K562 (cell line): ENCODE results near the gene JAKMIP1. TPM values are rescaled to one million over a fixed set of nuclear protein-coding genes. Genes with fewer than 3 reads are reported as not detected.

Experiments used
- CBX8 ChIP-seq: fragments of 200-600 bp; sonication (generic); IDR thresholded peaks from 2 replicates; pipeline ENCODE4 v1.6.1; 2012; ENCODE audit warnings: borderline replicate concordance, mixed run types, low read depth, mild to moderate bottlenecking, moderate library complexity, mixed read lengths, low read length, control low read depth, inconsistent platforms; ENCODE audit not compliant: poor library complexity, severe bottlenecking; ENCODE audit errors: extremely low read depth
- EP300 ChIP-seq: IDR thresholded peaks from 2 replicates; pipeline ENCODE4 v1.6.1; 2012; ENCODE audit warnings: low read length, improper control_type of control experiment
- JUND ChIP-seq, 2 experiments: IDR thresholded peaks; 2 replicates in 1 of 2; 3 replicates in 1 of 2; pipeline ENCODE4 v1.6.1; 2011; ENCODE audit warnings: borderline replicate concordance in 2 of 2, low read depth in 2 of 2, low read length in 2 of 2, improper control_type of control experiment in 1 of 2, missing biosample characterization in 1 of 2, missing genetic modification characterization in 1 of 2, missing genetic modification reagents in 1 of 2
- MEIS2 ChIP-seq: fragments of 450-650 bp; IDR thresholded peaks from 2 replicates; pipeline ENCODE4 v1.6.1; 2014; ENCODE audit warnings: mild to moderate bottlenecking; ENCODE audit not compliant: partially characterized antibody
- XRCC3 ChIP-seq: fragments of 450-650 bp; IDR thresholded peaks from 2 replicates; pipeline ENCODE4 v1.6.1; 2017; ENCODE audit warnings: mild to moderate bottlenecking, moderate library complexity
- ZBTB8A ChIP-seq: fragments of 450-650 bp; IDR thresholded peaks from 2 replicates; pipeline ENCODE4 v1.6.1; 2018; ENCODE audit warnings: mild to moderate bottlenecking, moderate library complexity; ENCODE audit not compliant: partially characterized antibody
- ZC3H4 ChIP-seq: sonication (generic); formaldehyde crosslinking; IDR thresholded peaks from 2 replicates; pipeline ENCODE4 v1.9.0; 2021; ENCODE audit warnings: missing genetic modification reagents, borderline replicate concordance
- ZNF253 ChIP-seq: fragments of 250-450 bp; sonication (Bioruptor Pico); conservative IDR thresholded peaks from 2 replicates; pipeline ENCODE4 v1.6.1; 2021; ENCODE audit warnings: mild to moderate bottlenecking
- ZNF347 ChIP-seq: fragments of 450-650 bp; formaldehyde crosslinking; IDR thresholded peaks from 2 replicates; pipeline ENCODE4 v1.4.0; 2020; ENCODE audit warnings: low read depth, mild to moderate bottlenecking, moderate library complexity
- polyA plus RNA-seq, 8 experiments: library from polyadenylated mRNA; depleted of rRNA in 4 of 8; stranded (reverse) in 5 of 8; unstranded in 3 of 8; fragments of >200 nt; fragmentation: Nextera tagmentation in 2 of 8; fragmentation: Illumina TruSeq in 1 of 8; extraction: Ambion mirVana in 2 of 8; extraction: Trizol in 1 of 8; gene quantifications; 2 replicates each; pipeline versions ENCODE4 v1.2.1 to v1.2.3, GENCODE V29; 2011 to 2014; ENCODE audit warnings: inconsistent platforms in 1 of 8, missing spikeins in 1 of 8
- total RNA-seq, 7 experiments: library from RNA; depleted of rRNA in 6 of 7; stranded (reverse); fragments of >200 nt in 6 of 7; fragmentation: Illumina TruSeq in 2 of 7; extraction: Trizol in 2 of 7; gene quantifications; 2 replicates each; pipeline versions ENCODE4 v1.2.1 to v1.2.3, GENCODE V29; 2011 to 2021; ENCODE audit warnings: low replicate concordance in 1 of 7
- TF ChIP-seq, protein P1 (sequence below): fragments of 450-650 bp; IDR thresholded peaks from 2 replicates; pipeline ENCODE4 v1.6.1; 2018; ENCODE audit warnings: mild to moderate bottlenecking, low read depth; ENCODE audit not compliant: partially characterized antibody
- TF ChIP-seq, protein P2 (sequence below): fragments of 450-650 bp; conservative IDR thresholded peaks from 2 replicates; pipeline ENCODE4 v1.6.1; 2016; ENCODE audit warnings: missing genetic modification characterization, low read depth, mild to moderate bottlenecking, missing compliant biosample characterization, moderate library complexity

JAKMIP1 gene
- total and polyA plus RNA-seq, 9 of the 15 experiments (the other 6 are each of a cell fraction or from before 2014, with no cell fraction given) = not detected

DNA sequence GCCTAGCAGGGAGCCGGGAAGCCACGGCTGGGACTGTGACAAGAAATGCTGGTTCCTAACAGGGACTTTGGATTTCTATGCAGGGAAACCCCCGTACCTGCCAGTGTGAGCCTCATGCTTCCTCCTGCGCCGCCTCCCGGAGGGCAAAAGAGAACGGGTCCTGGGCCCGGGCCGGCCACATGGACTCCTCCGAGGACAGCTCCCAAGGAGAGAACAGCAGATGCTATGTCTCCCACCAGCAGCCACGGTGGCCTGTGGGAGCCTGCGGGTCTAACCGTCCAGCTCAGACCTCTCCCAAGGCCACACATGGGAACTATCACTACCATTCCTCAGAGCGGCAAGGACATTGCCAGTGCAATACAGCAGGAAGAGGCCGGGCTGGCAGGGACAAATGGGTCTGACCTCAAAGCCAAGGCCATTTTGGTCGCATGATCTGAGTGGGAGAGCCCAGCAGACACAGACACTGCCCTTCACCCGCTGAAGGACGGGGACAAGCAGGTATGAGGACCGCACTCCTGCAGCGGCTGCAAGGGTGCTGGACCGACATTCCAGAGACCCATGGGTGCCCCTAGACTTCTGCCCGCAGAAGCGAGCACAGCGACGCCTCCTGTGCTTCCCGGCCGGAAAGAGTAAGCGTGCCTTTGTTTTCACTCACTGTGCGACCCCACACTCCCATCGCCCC is 177.6 kb downstream of the JAKMIP1 start (continued):
- TF ChIP-seq, protein P1, sequence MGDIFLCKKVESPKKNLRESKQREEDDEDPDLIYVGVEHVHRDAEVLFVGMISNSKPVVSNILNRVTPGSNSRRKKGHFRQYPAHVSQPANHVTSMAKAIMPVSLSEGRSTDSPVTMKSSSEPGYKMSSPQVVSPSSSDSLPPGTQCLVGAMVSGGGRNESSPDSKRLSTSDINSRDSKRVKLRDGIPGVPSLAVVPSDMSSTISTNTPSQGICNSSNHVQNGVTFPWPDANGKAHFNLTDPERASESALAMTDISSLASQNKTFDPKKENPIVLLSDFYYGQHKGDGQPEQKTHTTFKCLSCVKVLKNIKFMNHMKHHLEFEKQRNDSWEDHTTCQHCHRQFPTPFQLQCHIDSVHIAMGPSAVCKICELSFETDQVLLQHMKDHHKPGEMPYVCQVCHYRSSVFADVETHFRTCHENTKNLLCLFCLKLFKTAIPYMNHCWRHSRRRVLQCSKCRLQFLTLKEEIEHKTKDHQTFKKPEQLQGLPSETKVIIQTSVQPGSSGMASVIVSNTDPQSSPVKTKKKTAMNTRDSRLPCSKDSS = no peak
- TF ChIP-seq, protein P2, sequence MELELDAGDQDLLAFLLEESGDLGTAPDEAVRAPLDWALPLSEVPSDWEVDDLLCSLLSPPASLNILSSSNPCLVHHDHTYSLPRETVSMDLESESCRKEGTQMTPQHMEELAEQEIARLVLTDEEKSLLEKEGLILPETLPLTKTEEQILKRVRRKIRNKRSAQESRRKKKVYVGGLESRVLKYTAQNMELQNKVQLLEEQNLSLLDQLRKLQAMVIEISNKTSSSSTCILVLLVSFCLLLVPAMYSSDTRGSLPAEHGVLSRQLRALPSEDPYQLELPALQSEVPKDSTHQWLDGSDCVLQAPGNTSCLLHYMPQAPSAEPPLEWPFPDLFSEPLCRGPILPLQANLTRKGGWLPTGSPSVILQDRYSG (tag) = no peak
- TF ChIP-seq CBX8 (no peak), JUND (IDR thresholded peaks at IDR 0.05; ENCODE audit: borderline replicate concordance, low read depth, low read length) (no peak), JUND (tag; IDR thresholded peaks at IDR 0.05; ENCODE audit: borderline replicate concordance, low read depth, low read length) (no peak), ZNF253 (CRISPR knock-in tag) (no peak), ZC3H4 (CRISPR knock-in tag) (no peak), EP300 (no peak), XRCC3 (no peak), ZBTB8A (no peak), ZNF347 (CRISPR knock-in tag) (no peak), MEIS2 (no peak)
- TF ChIP-seq, all 486 proteins: peak for 0
